Kidney (tissue), 14 donors: ENCODE results near the gene CASP1. TPM values are rescaled to one million over a fixed set of nuclear protein-coding genes. Genes with fewer than 3 reads are reported as not detected.

Source experiments
- DNase-seq, 5 donors: peaks; one replicate each; pipeline ENCODE4 v3.0.0-alpha.2; 2013 to 2020
- FAIRE-seq: peaks from 2 replicates; lab custom pipeline; 2012; peaks lifted over from hg19 to GRCh38; lab: Jason Lieb, UNC
- H3K27ac ChIP-seq, 2 donors: one replicate each; pipeline ENCODE4 v1.7.0; 2013; ENCODE audit warnings: low read depth in 2 of 2, low read length in 2 of 2, inconsistent platforms in 1 of 2
- H3K27me3 ChIP-seq: one replicate; pipeline ENCODE4 v1.7.1; 2013; ENCODE audit warnings: low read length, inconsistent platforms; ENCODE audit not compliant: control insufficient read depth, insufficient read depth
- H3K36me3 ChIP-seq, 3 donors: one replicate each; pipeline versions ENCODE4 v1.7.0 to v1.7.1; 2013; ENCODE audit warnings: low read length in 3 of 3, control low read depth in 1 of 3, inconsistent platforms in 1 of 3; ENCODE audit not compliant: insufficient read depth in 3 of 3, control insufficient read depth in 2 of 3
- H3K4me1 ChIP-seq, 3 donors: one replicate each; pipeline versions ENCODE4 v1.7.0 to v1.7.1; 2013; ENCODE audit warnings: low read length in 3 of 3, inconsistent platforms in 1 of 3, low read depth in 1 of 3; ENCODE audit not compliant: control insufficient read depth in 2 of 3, insufficient read depth in 2 of 3
- H3K4me3 ChIP-seq, 3 donors: one replicate each; pipeline versions ENCODE4 v1.7.0 to v1.8.1; 2013; ENCODE audit warnings: low read length in 3 of 3, control low read depth in 1 of 3, inconsistent platforms in 1 of 3
- H3K9ac ChIP-seq, 3 donors: one replicate each; pipeline versions ENCODE4 v1.7.0 to v1.7.1; 2013; ENCODE audit warnings: low read length in 3 of 3, control low read depth in 1 of 3, inconsistent platforms in 1 of 3
- H3K9me3 ChIP-seq, 3 donors: one replicate each; pipeline versions ENCODE4 v1.7.0 to v1.7.1; 2013; ENCODE audit warnings: low read length in 3 of 3, control low read depth in 1 of 3, inconsistent platforms in 1 of 3; ENCODE audit not compliant: control insufficient read depth in 2 of 3, insufficient read depth in 1 of 3
- CTCF ChIP-seq: IDR thresholded peaks from 3 replicates; pipeline ENCODE4 v1.5.1; 2012; ENCODE audit warnings: mild to moderate bottlenecking, moderate library complexity, borderline replicate concordance; ENCODE audit not compliant: insufficient read depth; ENCODE audit errors: extremely low read depth
- intact Hi-C: fragments of 100-400 bp; cut with DNase I; formaldehyde crosslinking; loops from one replicate; pipeline ENCODE4 v1.11.1; 2022
- polyA plus RNA-seq: library from polyadenylated mRNA; stranded (reverse); fragments of 350-450 nt; fragmentation: Illumina TruSeq; extraction: RNeasy Lipid Tissue Mini Kit (QIAGEN cat#74804); gene quantifications from one replicate; pipeline ENCODE4 v1.2.3, GENCODE V29; 2014; ENCODE audit warnings: low read depth, low replicate concordance; ENCODE audit not compliant: insufficient read depth
- total RNA-seq: library from RNA; stranded (reverse); fragmentation: NEBNext Ultra II Directional; extraction: Animal tissue kit (Norgen Biotek cat#: 25700); gene quantifications from one replicate; pipeline ENCODE4 v1.2.1, GENCODE V29; 2021
- donor health status: control.
- donor health status: control.
- donor health status: control.
- donor health status: control.
- donor health status: control.
- donor health status: DM: yes; HTN: yes; CAD: no.
- donor health status: Normal renal cell carcinoma (clear cell type).

The CASP1 gene
- total and polyA plus RNA-seq, 2 donors from 2014 or later, result 9.7 to 38.6 TPM

- intact Hi-C loops, result no loop called here
Observed at GRCh38 chr11:104979839-104980238, 55.1 kb downstream of the CASP1 start.

More at GRCh38 chr11:104979839-104980238, 55.1 kb downstream of the CASP1 start:
- DNase-seq (no peak), FAIRE-seq (no peak)
- H3K9me3 ChIP-seq, result no peaks in the 10 kb centered on the region
- H3K4me3 ChIP-seq, result no peak overlapping the region
- no peaks in the 10 kb centered on the region for H3K36me3 ChIP-seq
- no peaks in the 10 kb centered on the region for H3K27me3 ChIP-seq
- no peaks in the 10 kb centered on the region for H3K4me1 ChIP-seq
- H3K9ac ChIP-seq, result no peak overlapping the region
- no peak for TF ChIP-seq CTCF
- H3K27ac ChIP-seq, result no peak overlapping the region

Other genes starting within 250 kb of the CASP1 start
- 0.91 TPM for gene CASP12, start 136.7 kb downstream of the CASP1 start, total RNA-seq
- 0.45 TPM for gene CASP12, start 136.7 kb downstream of the CASP1 start, polyA plus RNA-seq
- 60.3 TPM for gene CASP4, start 66.6 kb downstream of the CASP1 start, total RNA-seq
- gene CASP4, start 66.6 kb downstream of the CASP1 start, polyA plus RNA-seq, result 40.6 TPM
- gene CASP5, start 12.0 kb downstream of the CASP1 start, total RNA-seq, result 0.91 TPM
- not detected for gene CASP5, start 12.0 kb downstream of the CASP1 start, polyA plus RNA-seq
- 16.2 TPM for gene CARD16, start 10.2 kb upstream of the CASP1 start, total RNA-seq
- 24.4 TPM for gene CARD16, start 10.2 kb upstream of the CASP1 start, polyA plus RNA-seq
- gene CARD18, start 104.6 kb upstream of the CASP1 start, total RNA-seq, result not detected
- not detected for gene CARD18, start 104.6 kb upstream of the CASP1 start, polyA plus RNA-seq